HG03060 (cell line): ENCODE results near the gene MAPT.

Source experiments
- ATAC-seq: cut with Tn5 transposase; IDR thresholded peaks from one replicate; pipeline ENCODE4 v1.9.1; 2021; ENCODE audit warnings: low read depth, moderate number of reproducible peaks; ENCODE audit not compliant: unreplicated experiment

MAPT gene

GRCh38 chr17:46038937-46039336, 144.6 kb downstream of the MAPT start:
- ATAC-seq, result no peak

- no peak for ATAC-seq
These were observed 145.3 kb downstream of the MAPT start for GRCh38 chr17:46039592-46040186.

- ATAC-seq, result no peak
These were observed 147.9 kb downstream of the MAPT start for GRCh38 chr17:46042246-46042645.

DNA sequence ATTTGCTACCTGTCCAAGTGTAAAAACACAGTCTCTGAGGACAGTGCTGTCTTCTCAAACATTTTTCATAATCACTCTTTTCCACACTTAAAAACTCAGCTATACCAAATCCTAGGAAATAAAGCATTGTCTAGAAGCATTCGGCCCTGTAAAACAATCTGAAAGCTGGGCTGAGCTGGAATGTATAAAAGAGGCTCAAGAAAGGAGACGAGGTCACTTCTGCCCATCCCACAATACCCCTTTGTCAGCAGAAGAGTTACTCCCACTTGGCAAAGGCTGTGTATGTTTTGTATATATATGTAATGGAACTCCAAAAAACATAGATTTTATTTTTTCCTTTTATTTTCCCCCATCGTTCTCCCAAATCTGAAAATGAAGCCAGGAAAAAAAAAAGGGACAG, 148.6 kb downstream of the MAPT start:
- ATAC-seq, result no peak

DNA sequence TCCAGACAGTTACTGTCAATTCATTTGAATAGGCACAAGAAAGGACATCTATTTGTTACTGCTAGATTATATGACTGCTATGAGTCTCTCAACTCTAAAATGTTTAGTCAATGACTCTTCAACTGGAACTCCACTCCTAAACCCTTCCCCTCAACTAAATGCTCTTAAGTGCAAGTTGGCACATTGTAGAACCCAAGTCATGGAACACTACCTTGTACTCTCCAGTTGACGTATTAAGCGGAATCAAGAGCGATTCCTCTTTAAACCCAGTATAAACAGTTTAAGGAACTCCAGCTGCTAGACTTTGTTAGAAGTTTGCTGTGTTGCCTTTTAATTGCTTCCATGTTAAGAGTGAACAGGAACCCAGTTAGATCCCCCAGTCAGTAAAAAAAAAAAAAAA, 149.3 kb downstream of the MAPT start:
- ATAC-seq, result no peak

GRCh38 chr17:46044286-46044928, 150.1 kb downstream of the MAPT start:
- ATAC-seq, result no peak

DNA sequence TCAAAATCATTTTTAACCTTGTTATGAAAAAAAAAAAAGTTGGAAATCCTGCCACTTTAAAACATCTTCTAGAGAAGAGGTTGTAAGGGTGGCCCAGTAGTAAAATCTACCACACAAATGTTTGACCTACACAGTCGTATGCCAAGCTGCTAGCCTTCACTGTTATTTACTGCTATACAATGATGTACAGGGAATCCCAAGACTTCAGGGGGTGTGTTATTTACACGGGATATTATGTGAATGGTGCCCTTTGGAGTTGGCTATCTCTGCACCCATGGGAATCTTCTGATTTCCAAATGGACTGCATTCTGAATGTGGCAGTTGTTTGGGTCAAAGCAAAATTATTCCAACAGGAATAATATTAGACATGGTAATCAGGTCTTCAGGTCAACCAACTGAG, 150.6 kb downstream of the MAPT start:
- no peak for ATAC-seq

GRCh38 chr17:46045639-46046038, 151.3 kb downstream of the MAPT start:
- no peak for ATAC-seq

DNA sequence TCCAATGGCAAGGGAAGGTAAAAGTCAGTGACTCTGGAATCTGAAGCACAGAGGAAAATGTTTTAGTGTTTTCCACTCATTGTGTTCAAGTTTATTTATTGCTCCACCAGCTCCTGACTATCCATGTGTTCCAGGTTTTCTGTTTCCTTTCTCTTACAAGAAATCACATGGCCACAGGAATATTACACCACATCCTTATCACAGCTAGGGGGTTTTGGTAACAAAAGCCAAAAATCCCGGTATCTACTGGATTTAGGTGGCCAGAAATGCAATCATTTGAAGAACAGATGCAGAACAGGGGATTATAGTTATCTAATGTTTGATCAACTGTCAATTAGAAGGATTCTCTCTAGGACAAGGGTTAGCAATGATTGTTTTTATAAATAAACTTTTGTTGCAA, 152.6 kb downstream of the MAPT start:
- ATAC-seq, result no peak

DNA sequence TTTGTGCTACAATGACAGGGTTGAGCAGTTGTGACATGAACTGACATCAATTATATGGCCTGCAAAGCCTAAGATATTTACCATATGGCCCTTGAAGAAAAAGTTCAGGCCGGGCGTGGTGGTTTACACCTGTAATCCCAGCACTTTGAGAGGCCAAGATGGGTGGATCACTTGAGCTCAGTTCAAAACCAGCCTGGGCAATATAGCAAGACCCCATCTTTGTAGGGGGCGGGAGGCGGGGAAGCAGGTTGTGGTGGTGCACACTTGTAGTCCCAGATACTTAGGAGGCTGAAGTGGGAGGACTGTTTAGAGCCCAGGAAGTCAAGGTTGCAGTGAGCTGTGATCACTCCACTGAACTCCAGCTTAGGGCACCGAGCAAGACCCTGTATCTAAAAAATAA, 153.0 kb downstream of the MAPT start:
- no peak for ATAC-seq

DNA sequence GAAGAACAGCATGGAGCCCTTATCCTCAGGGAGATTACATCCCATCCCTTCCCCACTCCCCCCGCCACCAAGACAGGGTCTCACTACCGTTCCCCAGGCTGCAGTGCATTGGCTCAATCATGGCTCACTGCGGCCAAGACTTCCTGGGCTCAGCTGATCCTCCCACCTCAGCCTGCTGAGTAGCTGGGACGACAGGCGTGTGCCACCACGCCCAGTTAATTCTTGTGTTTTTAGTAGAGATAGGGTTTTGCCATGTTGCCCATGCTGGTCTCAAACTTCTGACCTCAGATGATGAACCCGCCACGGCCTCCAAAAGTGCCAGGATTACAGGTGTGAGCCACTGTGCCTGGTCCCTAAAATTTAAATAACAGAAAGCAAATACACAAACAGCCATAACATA, 153.5 kb downstream of the MAPT start:
- ATAC-seq, result no peak

DNA sequence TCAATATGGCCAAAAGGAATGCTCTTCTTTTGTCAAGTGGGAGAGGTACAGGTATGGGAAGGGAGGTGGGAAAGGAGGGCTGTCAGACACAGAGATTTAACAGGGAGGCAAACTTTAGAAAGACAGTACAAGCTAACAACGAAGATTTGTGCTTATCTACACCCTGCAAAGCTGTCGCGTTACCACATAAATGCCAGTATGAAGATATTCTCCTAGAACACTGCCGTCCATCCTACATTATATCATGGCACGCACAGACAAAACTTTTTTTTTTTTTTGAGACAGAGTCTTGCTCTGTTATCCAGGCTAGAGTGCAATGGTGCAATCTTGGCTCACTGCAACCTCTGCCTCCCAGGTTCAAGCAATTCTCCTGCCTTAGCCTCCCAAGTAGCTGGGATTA, 155.3 kb downstream of the MAPT start:
- ATAC-seq, result no peak

- no peak for ATAC-seq
These were observed 159.7 kb downstream of the MAPT start for GRCh38 chr17:46053911-46054534.

DNA sequence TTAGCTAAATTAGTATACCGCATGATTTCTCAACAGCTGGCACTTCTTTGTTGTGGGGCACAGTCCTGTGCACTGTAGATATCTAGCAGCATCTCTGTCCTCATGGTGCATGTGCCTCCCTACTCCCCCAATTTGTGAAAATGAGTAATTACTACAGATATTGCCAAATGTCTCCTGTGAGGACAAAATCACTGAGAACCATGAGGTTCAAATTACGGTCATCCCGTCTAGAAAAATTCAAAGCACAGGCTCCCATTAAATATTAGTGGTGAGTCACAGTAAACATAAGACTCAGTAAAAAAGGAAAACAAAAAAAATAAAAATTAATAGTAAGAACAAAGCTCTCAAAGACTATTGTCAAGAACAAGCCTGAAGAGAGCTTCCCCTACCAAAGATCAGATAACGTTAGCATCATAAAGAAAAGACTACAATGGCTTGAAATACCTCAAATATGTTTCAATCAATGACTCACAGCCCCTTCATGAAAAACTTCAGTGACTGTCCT, 162.5 kb downstream of the MAPT start:
- ATAC-seq, result no peak

- no peak for ATAC-seq
These were observed 163.0 kb downstream of the MAPT start for GRCh38 chr17:46057366-46057765.

GRCh38 chr17:46059486-46059885, 165.1 kb downstream of the MAPT start:
- no peak for ATAC-seq

GRCh38 chr17:46060461-46060860, 166.1 kb downstream of the MAPT start:
- ATAC-seq, result no peak

GRCh38 chr17:46061435-46061834, 167.1 kb downstream of the MAPT start:
- no peak for ATAC-seq

- ATAC-seq, result no peak
These were observed 168.9 kb downstream of the MAPT start for GRCh38 chr17:46063241-46063640.

GRCh38 chr17:46064460-46064859, 170.1 kb downstream of the MAPT start:
- ATAC-seq, result no peak

DNA sequence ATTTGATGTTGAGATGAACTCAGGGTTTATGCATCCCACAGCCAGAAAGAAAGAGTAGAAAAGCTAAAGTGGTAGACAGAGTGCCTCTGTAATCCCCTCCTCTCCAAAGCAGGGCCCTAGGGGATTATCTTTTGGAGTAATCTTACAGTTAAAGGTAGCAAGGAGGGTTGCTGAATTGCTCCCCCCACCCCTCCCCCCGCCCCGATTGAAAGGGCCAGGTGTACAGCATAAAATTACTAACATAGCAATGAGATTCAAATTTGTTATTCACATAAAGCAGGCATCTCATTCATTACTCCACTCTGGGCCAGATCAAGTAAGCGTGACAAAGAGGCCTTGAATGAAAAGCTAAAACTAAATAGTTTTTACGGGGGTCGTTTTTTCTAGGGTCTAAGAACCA, 177.4 kb downstream of the MAPT start:
- no peak for ATAC-seq

DNA sequence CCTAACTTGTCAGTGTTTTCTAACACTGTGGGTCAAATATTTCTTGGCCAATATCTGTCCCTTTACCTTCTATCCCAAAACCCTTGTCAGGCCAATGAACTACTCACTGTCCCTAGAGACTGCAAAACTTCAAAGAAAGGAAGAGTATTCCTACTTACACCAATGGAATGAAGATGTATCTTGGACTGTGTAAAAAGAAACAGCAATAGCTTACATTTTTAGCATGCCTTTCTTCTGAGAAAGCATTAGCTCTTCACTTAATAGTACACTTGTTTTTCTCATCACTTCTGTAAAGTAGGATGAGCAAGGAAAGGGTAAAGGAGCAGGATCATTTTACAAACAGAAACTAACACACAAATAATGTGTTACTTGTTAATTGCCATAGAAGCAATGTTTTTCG, 178.6 kb downstream of the MAPT start:
- ATAC-seq, result no peak
